A172 (cell line): Measurements from ENCODE around the gene SPEN. TPM values are rescaled to one million over a fixed set of nuclear protein-coding genes. Genes with fewer than 3 reads are reported as not detected.
A peak's percentile ranks its signal among the peaks of the same experiment; 100 is the strongest.

Source experiments
- DNase-seq: peaks from one replicate; pipeline ENCODE4 v3.0.0-alpha.2; 2015; ENCODE audit warnings: low spot score
- total RNA-seq: library from RNA; depleted of rRNA; stranded (reverse); fragments of >200 nt; shearing (Covaris generic); gene quantifications from 2 replicates; pipeline ENCODE4 v1.2.3, GENCODE V29; 2014

Gene SPEN
- total RNA-seq, 1 experiment from 2014 or later = 15.8 TPM

- no peak for DNase-seq
These were observed 99.3 kb downstream of the SPEN start for GRCh38 chr1:15946571-15947381.

GRCh38 chr1:15947382-15948090 lies 100.0 kb downstream of the SPEN start:
- no peak for DNase-seq

DNA sequence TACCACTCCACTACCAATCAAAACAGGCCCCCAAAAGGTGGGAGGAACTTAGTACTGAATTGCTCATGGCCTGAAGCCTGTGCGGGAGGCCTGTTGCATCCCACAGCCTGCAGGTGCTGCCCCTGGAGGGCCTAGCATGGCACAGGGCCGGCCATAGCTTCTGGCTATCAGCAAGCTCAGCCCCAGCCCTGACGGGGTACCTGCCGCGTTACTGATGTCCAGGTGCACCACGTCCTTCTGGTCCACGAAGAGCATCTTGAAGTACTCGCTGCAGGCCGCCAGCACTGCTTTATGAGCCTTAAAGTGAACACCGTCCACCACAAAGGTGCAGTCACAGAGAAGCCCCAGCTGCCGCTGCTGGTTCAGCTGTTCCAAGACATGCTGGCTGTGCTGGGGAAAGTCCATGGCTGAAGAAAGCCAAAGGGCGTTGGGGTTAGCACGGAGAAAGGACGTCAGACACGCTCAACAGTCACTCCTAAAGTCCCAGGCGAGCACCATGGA lies 100.6 kb downstream of the SPEN start:
- no peak for DNase-seq

- peak; percentile 85 for DNase-seq
These were observed 101.3 kb downstream of the SPEN start for GRCh38 chr1:15948595-15949452.

GRCh38 chr1:15949453-15950245 lies 102.1 kb downstream of the SPEN start:
- peak; percentile 92 for DNase-seq

GRCh38 chr1:15950302-15950701 lies 102.8 kb downstream of the SPEN start:
- DNase-seq = no peak

DNA sequence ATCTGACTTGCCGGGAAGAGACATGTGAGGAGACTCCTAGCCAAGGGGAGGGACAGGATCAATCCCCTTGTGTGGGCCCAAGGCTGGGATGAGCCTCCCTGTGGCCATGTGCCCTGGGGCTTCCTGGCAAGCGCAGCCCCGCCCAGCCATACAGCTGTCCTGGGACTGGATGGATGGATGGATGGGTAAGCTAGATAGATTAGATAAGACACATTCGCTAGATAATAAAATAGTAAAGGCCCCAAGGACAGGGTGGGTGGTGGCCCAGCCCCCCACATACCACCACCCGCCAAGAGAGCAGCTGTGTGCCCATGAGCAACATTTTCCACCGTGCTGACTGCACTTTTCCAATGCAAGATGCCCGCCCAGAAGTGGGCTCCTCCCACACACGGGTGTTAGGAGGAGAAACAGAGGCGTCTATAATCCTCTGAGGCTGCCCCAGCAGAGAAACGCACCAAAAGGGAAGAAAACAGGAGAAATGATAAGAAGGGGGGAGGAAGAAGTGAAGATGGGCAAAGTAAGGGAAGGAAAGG lies 103.3 kb downstream of the SPEN start:
- peak; percentile 76 for DNase-seq

- peak; percentile 23 for DNase-seq
These were observed 104.0 kb downstream of the SPEN start for GRCh38 chr1:15951341-15952153.

GRCh38 chr1:15952317-15953258 lies 105.1 kb downstream of the SPEN start:
- DNase-seq = peak; percentile 95

GRCh38 chr1:15953294-15953771 lies 105.8 kb downstream of the SPEN start:
- DNase-seq = no peak

GRCh38 chr1:15953791-15954241 lies 106.3 kb downstream of the SPEN start:
- no peak for DNase-seq

GRCh38 chr1:15954316-15954715 lies 106.8 kb downstream of the SPEN start:
- DNase-seq = no peak

- DNase-seq = no peak
These were observed 108.0 kb downstream of the SPEN start for GRCh38 chr1:15955552-15955951.

DNA sequence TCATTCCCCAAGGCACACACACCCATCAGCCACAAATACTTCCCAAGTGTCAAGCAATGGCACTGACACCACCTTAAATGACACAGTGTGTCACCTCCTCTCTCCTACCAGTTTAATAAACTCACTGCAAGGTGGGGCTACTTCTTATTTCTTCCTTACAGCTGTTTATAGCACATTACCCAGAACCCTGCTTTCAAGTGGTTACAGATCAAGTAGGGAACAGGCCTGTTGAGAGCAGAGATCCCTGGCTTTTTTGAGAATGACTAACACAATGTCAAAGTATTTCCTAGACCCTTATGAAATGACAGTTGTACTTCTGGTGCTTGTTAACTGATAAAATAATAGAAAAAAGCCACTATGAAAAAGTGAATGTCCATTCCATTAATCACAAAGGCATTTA lies 108.6 kb downstream of the SPEN start:
- no peak for DNase-seq

GRCh38 chr1:15957221-15958095 lies 110.0 kb downstream of the SPEN start:
- no peak for DNase-seq

GRCh38 chr1:15958111-15958510 lies 110.6 kb downstream of the SPEN start:
- DNase-seq = no peak

GRCh38 chr1:15958793-15959192 lies 111.3 kb downstream of the SPEN start:
- no peak for DNase-seq

GRCh38 chr1:15959424-15959823 lies 111.9 kb downstream of the SPEN start:
- DNase-seq = no peak
